SK-N-SH treated with all-trans-retinoic acid at 6 μM for 48 hours (cell line): Measurements from ENCODE around the gene HAPSTR1.

ENCODE experiments used
- ARNTL ChIP-seq: fragments of 450-650 bp; formaldehyde crosslinking; IDR thresholded peaks from 2 replicates; pipeline ENCODE4 v1.5.0; 2020; ENCODE audit warnings: low read depth, mild to moderate bottlenecking, moderate library complexity, borderline replicate concordance
- CSDC2 ChIP-seq: fragments of 250-450 bp; sonication (Bioruptor Pico); IDR thresholded peaks from 2 replicates; pipeline ENCODE4 v1.5.0; 2020; ENCODE audit warnings: mild to moderate bottlenecking, moderate library complexity
- GLIS3 ChIP-seq: fragments of 250-450 bp; sonication (Bioruptor Pico); IDR thresholded peaks from 2 replicates; pipeline ENCODE4 v1.5.0; 2020; ENCODE audit warnings: mild to moderate bottlenecking, moderate library complexity
- ISL1 ChIP-seq: fragments of 250-450 bp; sonication (Bioruptor Pico); IDR thresholded peaks from 2 replicates; pipeline ENCODE4 v2.1.2; 2022; ENCODE audit warnings: mild to moderate bottlenecking, moderate library complexity
- PPARA ChIP-seq: fragments of 250-450 bp; sonication (Bioruptor Pico); IDR thresholded peaks from 2 replicates; pipeline ENCODE4 v1.5.0; 2020; ENCODE audit warnings: mild to moderate bottlenecking, borderline replicate concordance
- RARB ChIP-seq: fragments of 250-450 bp; sonication (Bioruptor Pico); IDR thresholded peaks from 2 replicates; pipeline ENCODE4 v1.8.0; 2021; ENCODE audit warnings: mild to moderate bottlenecking, moderate library complexity
- SNAI2 ChIP-seq: fragments of 250-450 bp; sonication (Bioruptor Pico); IDR thresholded peaks from 2 replicates; pipeline ENCODE4 v1.5.0; 2020; ENCODE audit warnings: mild to moderate bottlenecking, moderate library complexity
- TCF4 ChIP-seq: fragments of 250-450 bp; sonication (Bioruptor Pico); IDR thresholded peaks from 2 replicates; pipeline ENCODE4 v1.8.0; 2021; ENCODE audit warnings: mild to moderate bottlenecking, moderate library complexity, borderline replicate concordance
- ZFP3 ChIP-seq: fragments of 250-450 bp; sonication (Bioruptor Pico); IDR thresholded peaks from 2 replicates; pipeline ENCODE4 v1.5.0; 2020; ENCODE audit warnings: mild to moderate bottlenecking, moderate library complexity
- ZNF565 ChIP-seq: fragments of 450-650 bp; formaldehyde crosslinking; conservative IDR thresholded peaks from 2 replicates; pipeline ENCODE4 v1.5.0; 2020; ENCODE audit warnings: low read depth, mild to moderate bottlenecking, moderate library complexity
- ZNF70 ChIP-seq: fragments of 450-650 bp; formaldehyde crosslinking; IDR thresholded peaks from 2 replicates; pipeline ENCODE4 v1.5.0; 2020; ENCODE audit warnings: mild to moderate bottlenecking, moderate library complexity
- ZNF8 ChIP-seq: fragments of 450-650 bp; formaldehyde crosslinking; IDR thresholded peaks from 2 replicates; pipeline ENCODE4 v1.5.0; 2020; ENCODE audit warnings: mild to moderate bottlenecking, moderate library complexity
- TF ChIP-seq, protein P1 (sequence below): fragments of 250-450 bp; sonication (Bioruptor Pico); IDR thresholded peaks from 2 replicates; pipeline ENCODE4 v1.8.0; 2020; ENCODE audit warnings: mild to moderate bottlenecking, moderate library complexity, borderline replicate concordance
- TF ChIP-seq, protein P2 (sequence below): fragments of 250-450 bp; sonication (Bioruptor Pico); IDR thresholded peaks from 2 replicates; pipeline ENCODE4 v1.5.1; 2020; ENCODE audit warnings: low read depth, mild to moderate bottlenecking, moderate library complexity

DNA sequence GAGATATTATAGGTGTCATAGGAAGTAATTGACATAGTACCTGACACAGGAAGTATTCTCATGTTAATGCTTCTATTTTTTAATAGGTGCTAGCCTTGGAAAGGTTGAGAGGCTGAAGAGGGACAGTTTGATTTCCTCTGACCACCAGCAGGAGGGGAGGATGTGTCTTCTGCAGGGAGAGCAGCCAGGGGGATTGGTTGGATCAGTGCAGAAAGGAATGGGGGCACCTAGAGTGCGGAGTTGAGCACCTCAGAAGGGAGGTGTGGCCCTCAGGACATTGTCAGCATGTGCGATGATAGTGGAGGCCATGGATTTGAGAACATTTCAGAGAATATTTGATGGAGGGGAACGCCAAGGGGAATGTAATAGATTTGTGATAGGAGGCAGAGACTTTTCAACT, 23.4 kb downstream of the HAPSTR1 start:
- TF ChIP-seq PPARA (CRISPR knock-in tag) (no peak), ISL1 (no peak), ZNF8 (CRISPR knock-in tag) (no peak), ZFP3 (CRISPR knock-in tag) (no peak), ZNF70 (CRISPR knock-in tag) (no peak), RARB (CRISPR knock-in tag) (no peak), ZNF565 (CRISPR knock-in tag) (no peak), GLIS3 (CRISPR knock-in tag) (no peak), ARNTL (no peak), CSDC2 (CRISPR knock-in tag) (no peak), TCF4 (CRISPR knock-in tag) (no peak), SNAI2 (CRISPR knock-in tag) (no peak)
- TF ChIP-seq, protein P1, sequence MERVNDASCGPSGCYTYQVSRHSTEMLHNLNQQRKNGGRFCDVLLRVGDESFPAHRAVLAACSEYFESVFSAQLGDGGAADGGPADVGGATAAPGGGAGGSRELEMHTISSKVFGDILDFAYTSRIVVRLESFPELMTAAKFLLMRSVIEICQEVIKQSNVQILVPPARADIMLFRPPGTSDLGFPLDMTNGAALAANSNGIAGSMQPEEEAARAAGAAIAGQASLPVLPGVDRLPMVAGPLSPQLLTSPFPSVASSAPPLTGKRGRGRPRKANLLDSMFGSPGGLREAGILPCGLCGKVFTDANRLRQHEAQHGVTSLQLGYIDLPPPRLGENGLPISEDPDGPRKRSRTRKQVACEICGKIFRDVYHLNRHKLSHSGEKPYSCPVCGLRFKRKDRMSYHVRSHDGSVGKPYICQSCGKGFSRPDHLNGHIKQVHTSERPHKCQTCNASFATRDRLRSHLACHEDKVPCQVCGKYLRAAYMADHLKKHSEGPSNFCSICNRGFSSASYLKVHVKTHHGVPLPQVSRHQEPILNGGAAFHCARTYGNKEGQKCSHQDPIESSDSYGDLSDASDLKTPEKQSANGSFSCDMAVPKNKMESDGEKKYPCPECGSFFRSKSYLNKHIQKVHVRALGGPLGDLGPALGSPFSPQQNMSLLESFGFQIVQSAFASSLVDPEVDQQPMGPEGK (CRISPR knock-in tag), result no peak
- TF ChIP-seq, protein P2, sequence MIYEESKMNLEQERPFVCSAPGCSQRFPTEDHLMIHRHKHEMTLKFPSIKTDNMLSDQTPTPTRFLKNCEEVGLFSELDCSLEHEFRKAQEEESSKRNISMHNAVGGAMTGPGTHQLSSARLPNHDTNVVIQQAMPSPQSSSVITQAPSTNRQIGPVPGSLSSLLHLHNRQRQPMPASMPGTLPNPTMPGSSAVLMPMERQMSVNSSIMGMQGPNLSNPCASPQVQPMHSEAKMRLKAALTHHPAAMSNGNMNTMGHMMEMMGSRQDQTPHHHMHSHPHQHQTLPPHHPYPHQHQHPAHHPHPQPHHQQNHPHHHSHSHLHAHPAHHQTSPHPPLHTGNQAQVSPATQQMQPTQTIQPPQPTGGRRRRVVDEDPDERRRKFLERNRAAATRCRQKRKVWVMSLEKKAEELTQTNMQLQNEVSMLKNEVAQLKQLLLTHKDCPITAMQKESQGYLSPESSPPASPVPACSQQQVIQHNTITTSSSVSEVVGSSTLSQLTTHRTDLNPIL, result no peak
